ENCODE measurements around the gene DAB2IP. TPM values are rescaled to one million over a fixed set of nuclear protein-coding genes. Genes with fewer than 3 reads are reported as not detected.

Gene DAB2IP
- total and polyA plus RNA-seq, 2 experiments from 2014 or later: 8.9 to 42.8 TPM

DNA sequence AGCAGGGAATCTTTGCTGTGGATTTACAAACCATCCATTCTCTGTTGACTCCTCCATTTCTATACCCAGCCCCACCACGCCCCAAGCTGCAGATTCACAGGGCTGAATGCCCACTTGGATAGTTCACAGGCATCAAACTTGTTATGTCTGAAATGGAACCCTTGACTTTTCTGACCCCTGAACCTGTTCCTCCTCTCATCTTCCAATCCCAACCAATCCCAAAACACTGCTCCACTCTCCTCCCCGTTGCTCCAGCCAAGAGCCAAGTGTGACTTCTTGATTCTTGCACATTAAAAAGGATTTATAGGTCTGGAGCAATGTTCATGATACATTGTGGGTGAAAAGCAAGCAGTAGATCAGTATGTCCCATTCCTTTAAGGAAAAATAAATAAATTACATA is 145.6 kb downstream of the DAB2IP start (continued):
- TF ChIP-seq EZH2phosphoT487 (IDR thresholded peaks at IDR 0.05; ENCODE audit: unreplicated experiment) (no peak), ZNF331 (CRISPR knock-in tag; IDR thresholded peaks at IDR 0.05; ENCODE audit: low read depth) (no peak), CREB1 (CRISPR knock-in tag; IDR thresholded peaks at IDR 0.05; ENCODE audit: low read depth) (no peak)
- TF ChIP-seq, protein P1, sequence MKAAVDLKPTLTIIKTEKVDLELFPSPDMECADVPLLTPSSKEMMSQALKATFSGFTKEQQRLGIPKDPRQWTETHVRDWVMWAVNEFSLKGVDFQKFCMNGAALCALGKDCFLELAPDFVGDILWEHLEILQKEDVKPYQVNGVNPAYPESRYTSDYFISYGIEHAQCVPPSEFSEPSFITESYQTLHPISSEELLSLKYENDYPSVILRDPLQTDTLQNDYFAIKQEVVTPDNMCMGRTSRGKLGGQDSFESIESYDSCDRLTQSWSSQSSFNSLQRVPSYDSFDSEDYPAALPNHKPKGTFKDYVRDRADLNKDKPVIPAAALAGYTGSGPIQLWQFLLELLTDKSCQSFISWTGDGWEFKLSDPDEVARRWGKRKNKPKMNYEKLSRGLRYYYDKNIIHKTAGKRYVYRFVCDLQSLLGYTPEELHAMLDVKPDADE (IDR thresholded peaks at IDR 0.05): no peak
- TF ChIP-seq, protein P2, sequence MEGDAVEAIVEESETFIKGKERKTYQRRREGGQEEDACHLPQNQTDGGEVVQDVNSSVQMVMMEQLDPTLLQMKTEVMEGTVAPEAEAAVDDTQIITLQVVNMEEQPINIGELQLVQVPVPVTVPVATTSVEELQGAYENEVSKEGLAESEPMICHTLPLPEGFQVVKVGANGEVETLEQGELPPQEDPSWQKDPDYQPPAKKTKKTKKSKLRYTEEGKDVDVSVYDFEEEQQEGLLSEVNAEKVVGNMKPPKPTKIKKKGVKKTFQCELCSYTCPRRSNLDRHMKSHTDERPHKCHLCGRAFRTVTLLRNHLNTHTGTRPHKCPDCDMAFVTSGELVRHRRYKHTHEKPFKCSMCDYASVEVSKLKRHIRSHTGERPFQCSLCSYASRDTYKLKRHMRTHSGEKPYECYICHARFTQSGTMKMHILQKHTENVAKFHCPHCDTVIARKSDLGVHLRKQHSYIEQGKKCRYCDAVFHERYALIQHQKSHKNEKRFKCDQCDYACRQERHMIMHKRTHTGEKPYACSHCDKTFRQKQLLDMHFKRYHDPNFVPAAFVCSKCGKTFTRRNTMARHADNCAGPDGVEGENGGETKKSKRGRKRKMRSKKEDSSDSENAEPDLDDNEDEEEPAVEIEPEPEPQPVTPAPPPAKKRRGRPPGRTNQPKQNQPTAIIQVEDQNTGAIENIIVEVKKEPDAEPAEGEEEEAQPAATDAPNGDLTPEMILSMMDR (conservative IDR thresholded peaks at IDR 0.05; ENCODE audit: low read depth in 2 of 2): no peak

DNA sequence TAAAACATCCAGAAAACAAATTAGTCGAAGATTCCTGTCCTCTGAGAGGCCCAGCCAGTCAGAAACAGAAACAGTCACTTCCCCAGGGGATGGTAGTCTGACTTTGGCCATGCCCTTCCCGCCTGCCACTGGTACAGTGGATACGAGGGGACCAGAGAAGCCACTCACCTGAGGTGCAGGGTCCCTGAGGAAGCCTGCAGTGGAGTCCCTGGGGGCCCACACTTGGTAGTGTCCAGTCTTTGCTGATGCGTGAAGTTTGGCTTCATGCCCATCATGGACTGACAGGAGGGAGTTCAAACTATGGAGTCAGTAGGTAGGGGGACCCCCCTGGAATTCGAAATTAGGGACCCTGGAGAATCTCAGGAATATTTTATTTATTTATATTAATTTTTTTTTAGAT is 147.5 kb downstream of the DAB2IP start:
- Mint-ChIP-seq H3K9me3 (no peaks in the 10 kb centered on the region; the same call in 2 of the 3 replicates), H3K4me3 (no peak overlapping the region), H3K4me1 (peaks cover 18% of the 10 kb centered on the region), H3K36me3 (ENCODE audit: low read depth) (no peaks in the 10 kb centered on the region), H3K27me3 (ENCODE audit: insufficient read depth, low read depth, poor library complexity) (no peaks in the 10 kb centered on the region), H3K27ac (no peak overlapping the region)
- H3K36me3 ChIP-seq (ENCODE audit: insufficient read depth): no peaks in the 10 kb centered on the region
- no peaks in the 10 kb centered on the region for H3K9me2 ChIP-seq (ENCODE audit: insufficient read depth)
- no peak overlapping the region for H3K27ac ChIP-seq (ENCODE audit: low read depth)
- H3K4me1 ChIP-seq (ENCODE audit: insufficient read depth): peaks cover 23% of the 10 kb centered on the region
- ATAC-seq (no peak), DNase-seq (ENCODE audit: low spot score) (no peak)
- H3K27me3 ChIP-seq (ENCODE audit: insufficient read depth): no peaks in the 10 kb centered on the region
- no peaks in the 10 kb centered on the region for H4K20me1 ChIP-seq (replicated peaks; ENCODE audit: insufficient read depth)
- no peak overlapping the region; the same call in 1 of the 2 replicates for H2AFZ ChIP-seq
- H3F3A ChIP-seq (replicated peaks; ENCODE audit: low read depth): no peaks in the 10 kb centered on the region
- H3K4me3 ChIP-seq: no peak overlapping the region
- no peaks in the 10 kb centered on the region for H3K79me2 ChIP-seq (replicated peaks; ENCODE audit: insufficient read depth)
- no peak overlapping the region for H3K4me2 ChIP-seq
- TF ChIP-seq, protein P3, sequence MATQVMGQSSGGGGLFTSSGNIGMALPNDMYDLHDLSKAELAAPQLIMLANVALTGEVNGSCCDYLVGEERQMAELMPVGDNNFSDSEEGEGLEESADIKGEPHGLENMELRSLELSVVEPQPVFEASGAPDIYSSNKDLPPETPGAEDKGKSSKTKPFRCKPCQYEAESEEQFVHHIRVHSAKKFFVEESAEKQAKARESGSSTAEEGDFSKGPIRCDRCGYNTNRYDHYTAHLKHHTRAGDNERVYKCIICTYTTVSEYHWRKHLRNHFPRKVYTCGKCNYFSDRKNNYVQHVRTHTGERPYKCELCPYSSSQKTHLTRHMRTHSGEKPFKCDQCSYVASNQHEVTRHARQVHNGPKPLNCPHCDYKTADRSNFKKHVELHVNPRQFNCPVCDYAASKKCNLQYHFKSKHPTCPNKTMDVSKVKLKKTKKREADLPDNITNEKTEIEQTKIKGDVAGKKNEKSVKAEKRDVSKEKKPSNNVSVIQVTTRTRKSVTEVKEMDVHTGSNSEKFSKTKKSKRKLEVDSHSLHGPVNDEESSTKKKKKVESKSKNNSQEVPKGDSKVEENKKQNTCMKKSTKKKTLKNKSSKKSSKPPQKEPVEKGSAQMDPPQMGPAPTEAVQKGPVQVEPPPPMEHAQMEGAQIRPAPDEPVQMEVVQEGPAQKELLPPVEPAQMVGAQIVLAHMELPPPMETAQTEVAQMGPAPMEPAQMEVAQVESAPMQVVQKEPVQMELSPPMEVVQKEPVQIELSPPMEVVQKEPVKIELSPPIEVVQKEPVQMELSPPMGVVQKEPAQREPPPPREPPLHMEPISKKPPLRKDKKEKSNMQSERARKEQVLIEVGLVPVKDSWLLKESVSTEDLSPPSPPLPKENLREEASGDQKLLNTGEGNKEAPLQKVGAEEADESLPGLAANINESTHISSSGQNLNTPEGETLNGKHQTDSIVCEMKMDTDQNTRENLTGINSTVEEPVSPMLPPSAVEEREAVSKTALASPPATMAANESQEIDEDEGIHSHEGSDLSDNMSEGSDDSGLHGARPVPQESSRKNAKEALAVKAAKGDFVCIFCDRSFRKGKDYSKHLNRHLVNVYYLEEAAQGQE (IDR thresholded peaks at IDR 0.05; ENCODE audit: unreplicated experiment): no peak
- no peak for TF ChIP-seq ZNF331 (CRISPR knock-in tag; IDR thresholded peaks at IDR 0.05; ENCODE audit: low read depth)
- no peak for TF ChIP-seq EZH2phosphoT487 (IDR thresholded peaks at IDR 0.05; ENCODE audit: unreplicated experiment)
- no peak for TF ChIP-seq EZH2 (IDR thresholded peaks at IDR 0.05; ENCODE audit: low read depth, unreplicated experiment)
- no peak for TF ChIP-seq CREB1 (CRISPR knock-in tag; IDR thresholded peaks at IDR 0.05; ENCODE audit: low read depth)
- TF ChIP-seq, protein P1 (IDR thresholded peaks at IDR 0.05): no peak
- TF ChIP-seq NANOG (IDR thresholded peaks at IDR 0.05; ENCODE audit: borderline replicate concordance): no peak
- TF ChIP-seq, protein P4, sequence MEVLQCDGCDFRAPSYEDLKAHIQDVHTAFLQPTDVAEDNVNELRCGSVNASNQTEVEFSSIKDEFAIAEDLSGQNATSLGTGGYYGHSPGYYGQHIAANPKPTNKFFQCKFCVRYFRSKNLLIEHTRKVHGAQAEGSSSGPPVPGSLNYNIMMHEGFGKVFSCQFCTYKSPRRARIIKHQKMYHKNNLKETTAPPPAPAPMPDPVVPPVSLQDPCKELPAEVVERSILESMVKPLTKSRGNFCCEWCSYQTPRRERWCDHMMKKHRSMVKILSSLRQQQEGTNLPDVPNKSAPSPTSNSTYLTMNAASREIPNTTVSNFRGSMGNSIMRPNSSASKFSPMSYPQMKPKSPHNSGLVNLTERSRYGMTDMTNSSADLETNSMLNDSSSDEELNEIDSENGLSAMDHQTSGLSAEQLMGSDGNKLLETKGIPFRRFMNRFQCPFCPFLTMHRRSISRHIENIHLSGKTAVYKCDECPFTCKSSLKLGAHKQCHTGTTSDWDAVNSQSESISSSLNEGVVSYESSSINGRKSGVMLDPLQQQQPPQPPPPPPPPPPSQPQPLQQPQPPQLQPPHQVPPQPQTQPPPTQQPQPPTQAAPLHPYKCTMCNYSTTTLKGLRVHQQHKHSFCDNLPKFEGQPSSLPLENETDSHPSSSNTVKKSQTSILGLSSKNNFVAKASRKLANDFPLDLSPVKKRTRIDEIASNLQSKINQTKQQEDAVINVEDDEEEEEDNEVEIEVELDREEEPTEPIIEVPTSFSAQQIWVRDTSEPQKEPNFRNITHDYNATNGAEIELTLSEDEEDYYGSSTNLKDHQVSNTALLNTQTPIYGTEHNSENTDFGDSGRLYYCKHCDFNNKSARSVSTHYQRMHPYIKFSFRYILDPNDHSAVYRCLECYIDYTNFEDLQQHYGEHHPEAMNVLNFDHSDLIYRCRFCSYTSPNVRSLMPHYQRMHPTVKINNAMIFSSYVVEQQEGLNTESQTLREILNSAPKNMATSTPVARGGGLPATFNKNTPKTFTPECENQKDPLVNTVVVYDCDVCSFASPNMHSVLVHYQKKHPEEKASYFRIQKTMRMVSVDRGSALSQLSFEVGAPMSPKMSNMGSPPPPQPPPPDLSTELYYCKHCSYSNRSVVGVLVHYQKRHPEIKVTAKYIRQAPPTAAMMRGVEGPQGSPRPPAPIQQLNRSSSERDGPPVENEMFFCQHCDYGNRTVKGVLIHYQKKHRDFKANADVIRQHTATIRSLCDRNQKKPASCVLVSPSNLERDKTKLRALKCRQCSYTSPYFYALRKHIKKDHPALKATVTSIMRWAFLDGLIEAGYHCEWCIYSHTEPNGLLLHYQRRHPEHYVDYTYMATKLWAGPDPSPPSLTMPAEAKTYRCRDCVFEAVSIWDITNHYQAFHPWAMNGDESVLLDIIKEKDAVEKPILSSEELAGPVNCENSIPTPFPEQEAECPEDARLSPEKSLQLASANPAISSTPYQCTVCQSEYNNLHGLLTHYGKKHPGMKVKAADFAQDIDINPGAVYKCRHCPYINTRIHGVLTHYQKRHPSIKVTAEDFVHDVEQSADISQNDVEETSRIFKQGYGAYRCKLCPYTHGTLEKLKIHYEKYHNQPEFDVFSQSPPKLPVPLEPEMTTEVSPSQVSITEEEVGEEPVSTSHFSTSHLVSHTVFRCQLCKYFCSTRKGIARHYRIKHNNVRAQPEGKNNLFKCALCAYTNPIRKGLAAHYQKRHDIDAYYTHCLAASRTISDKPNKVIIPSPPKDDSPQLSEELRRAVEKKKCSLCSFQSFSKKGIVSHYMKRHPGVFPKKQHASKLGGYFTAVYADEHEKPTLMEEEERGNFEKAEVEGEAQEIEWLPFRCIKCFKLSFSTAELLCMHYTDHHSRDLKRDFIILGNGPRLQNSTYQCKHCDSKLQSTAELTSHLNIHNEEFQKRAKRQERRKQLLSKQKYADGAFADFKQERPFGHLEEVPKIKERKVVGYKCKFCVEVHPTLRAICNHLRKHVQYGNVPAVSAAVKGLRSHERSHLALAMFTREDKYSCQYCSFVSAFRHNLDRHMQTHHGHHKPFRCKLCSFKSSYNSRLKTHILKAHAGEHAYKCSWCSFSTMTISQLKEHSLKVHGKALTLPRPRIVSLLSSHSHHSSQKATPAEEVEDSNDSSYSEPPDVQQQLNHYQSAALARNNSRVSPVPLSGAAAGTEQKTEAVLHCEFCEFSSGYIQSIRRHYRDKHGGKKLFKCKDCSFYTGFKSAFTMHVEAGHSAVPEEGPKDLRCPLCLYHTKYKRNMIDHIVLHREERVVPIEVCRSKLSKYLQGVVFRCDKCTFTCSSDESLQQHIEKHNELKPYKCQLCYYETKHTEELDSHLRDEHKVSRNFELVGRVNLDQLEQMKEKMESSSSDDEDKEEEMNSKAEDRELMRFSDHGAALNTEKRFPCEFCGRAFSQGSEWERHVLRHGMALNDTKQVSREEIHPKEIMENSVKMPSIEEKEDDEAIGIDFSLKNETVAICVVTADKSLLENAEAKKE (CRISPR knock-in tag; IDR thresholded peaks at IDR 0.05): no peak
- TF ChIP-seq STAT1 (IDR thresholded peaks at IDR 0.05; ENCODE audit: unreplicated experiment): no peak
- TF ChIP-seq JUNB (IDR thresholded peaks at IDR 0.05; ENCODE audit: unreplicated experiment): no peak

All from GM23338 (cell line).